Fibroblast of lung (primary cell): ENCODE results near the gene CABP1. TPM values are rescaled to one million over a fixed set of nuclear protein-coding genes. Genes with fewer than 3 reads are reported as not detected.
A peak's percentile ranks its signal among the peaks of the same experiment; 100 is the strongest.

Experiments used
- DNase-seq, 2 donors: peaks; one replicate each; pipeline versions ENCODE4 v3.0.0 to v3.0.0-alpha.2; 2010; ENCODE audit warnings: low read depth in 2 of 2
- H2AFZ ChIP-seq: 2 replicates; pipeline ENCODE4 v1.5.1; 2012; ENCODE audit warnings: low read length, control low read depth, inconsistent platforms
- H3K27ac ChIP-seq: 2 replicates; pipeline ENCODE4 v1.5.1; 2011; ENCODE audit warnings: low read length, control low read depth; ENCODE audit not compliant: insufficient read depth
- H3K27me3 ChIP-seq: 2 replicates; pipeline ENCODE4 v1.5.1; 2011; ENCODE audit warnings: mild to moderate bottlenecking, low read length; ENCODE audit not compliant: control insufficient read depth, insufficient read depth
- H3K36me3 ChIP-seq: 2 replicates; pipeline ENCODE4 v1.5.1; 2011; ENCODE audit warnings: low read length; ENCODE audit not compliant: control insufficient read depth, insufficient read depth
- H3K4me1 ChIP-seq: 2 replicates; pipeline ENCODE4 v1.5.1; 2011; ENCODE audit warnings: low read length; ENCODE audit not compliant: control insufficient read depth, insufficient read depth; ENCODE audit errors: extremely low read depth
- H3K4me2 ChIP-seq: 2 replicates; pipeline ENCODE4 v1.5.1; 2011; ENCODE audit warnings: low read length, control low read depth; ENCODE audit not compliant: insufficient read depth; ENCODE audit errors: extremely low read depth
- H3K4me3 ChIP-seq, 4 experiments: fragments of 200-600 bp in 1 of 4; sonication (generic) in 1 of 4; replicated peaks in 1 of 4; 2 replicates each; pipeline ENCODE4 v1.5.1; 2011 to 2016; ENCODE audit warnings: low read length in 4 of 4, low read depth in 3 of 4, mild to moderate bottlenecking in 3 of 4, control low read depth in 2 of 4, inconsistent platforms in 1 of 4, mixed read lengths in 1 of 4; ENCODE audit not compliant: insufficient read depth in 1 of 4; ENCODE audit errors: control extremely low read depth in 1 of 4
- H3K79me2 ChIP-seq: 2 replicates; pipeline ENCODE4 v1.5.1; 2012; ENCODE audit warnings: mild to moderate bottlenecking, low read length, inconsistent platforms; ENCODE audit not compliant: control insufficient read depth, insufficient read depth
- H3K9ac ChIP-seq: 2 replicates; pipeline ENCODE4 v1.5.1; 2011; ENCODE audit warnings: mild to moderate bottlenecking, low read length, control low read depth; ENCODE audit not compliant: insufficient read depth
- H3K9me3 ChIP-seq: 2 replicates; pipeline ENCODE4 v1.5.1; 2012; ENCODE audit warnings: low read depth, low read length; ENCODE audit not compliant: control insufficient read depth, insufficient read depth
- H4K20me1 ChIP-seq: 2 replicates; pipeline ENCODE4 v1.5.1; 2011; ENCODE audit warnings: low read length; ENCODE audit not compliant: control insufficient read depth, insufficient read depth; ENCODE audit errors: extremely low read depth
- CTCF ChIP-seq, 2 donors: IDR thresholded peaks in 1 of 2; conservative IDR thresholded peaks in 1 of 2; 1 replicate in 1 of 2; 2 replicates in 1 of 2; pipeline ENCODE4 v1.5.1; 2011 to 2012; ENCODE audit warnings: low read length in 2 of 2, control low read depth in 1 of 2, inconsistent platforms in 1 of 2, low read depth in 1 of 2, mild to moderate bottlenecking in 1 of 2
- EZH2 ChIP-seq: IDR thresholded peaks from 2 replicates; pipeline ENCODE4 v1.5.1; 2012; ENCODE audit warnings: low read length, control low read depth, mild to moderate bottlenecking; ENCODE audit errors: missing control alignments
- polyA plus RNA-seq, 2 donors: library from polyadenylated mRNA; depleted of rRNA in 1 of 2; stranded (reverse) in 1 of 2; unstranded in 1 of 2; fragments of >200 nt; gene quantifications; 2 replicates each; pipeline ENCODE4 v1.2.1, GENCODE V29; 2011 to 2012; ENCODE audit warnings: missing spikeins in 1 of 2
- total RNA-seq: library from RNA; depleted of rRNA; stranded (reverse); fragments of >200 nt; gene quantifications from 2 replicates; pipeline ENCODE4 v1.2.1, GENCODE V29; 2014

Gene CABP1
- total and polyA plus RNA-seq, 2 donors (not counting 1 experiment from before 2014, with no cell fraction given), result 0.36 TPM; not detected in 1

DNA sequence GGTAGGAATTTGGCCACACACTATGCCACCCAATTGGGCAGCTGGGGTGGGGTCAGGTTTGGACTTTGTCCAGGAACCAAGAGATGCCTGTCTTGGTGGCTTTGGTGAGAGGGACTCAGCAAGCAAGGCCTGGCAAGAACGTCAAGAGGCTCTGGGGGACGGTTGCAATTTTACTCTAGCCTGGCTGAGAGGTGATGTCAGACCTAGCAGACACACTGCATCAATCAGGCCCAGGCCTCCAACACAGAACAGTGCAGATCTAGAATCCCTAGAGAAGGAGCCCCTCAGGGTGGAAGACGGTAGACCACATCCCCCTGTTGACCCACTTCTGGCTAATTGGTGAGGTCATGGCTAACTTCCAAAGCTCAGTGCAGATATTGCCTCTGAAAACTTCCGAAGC is 68.2 kb downstream of the CABP1 start:
- peaks cover 19% of the 10 kb centered on the region for H3K79me2 ChIP-seq
- DNase-seq, result no peak

GRCh38 chr12:120710031-120710804 is 69.8 kb downstream of the CABP1 start, which contains the start of gene UNC119B:
TSS of gene UNC119B (plus strand) at chr12:120710458. CDS start at chr12:120710475, 17 bp downstream.
- no peaks in the 10 kb centered on the region for H3K9me3 ChIP-seq
- TF ChIP-seq CTCF (conservative IDR thresholded peaks at IDR 0.05 in 1 of 2, IDR thresholded peaks at IDR 0.05 in 1 of 2; ENCODE audit: low read depth in 1 of 2, low read length in 2 of 2), result no peak
- no peak for TF ChIP-seq EZH2

More for the DNA sequence above, 68.2 kb downstream of the CABP1 start:
- no peak overlapping the region for H3K4me3 ChIP-seq
- peaks cover 11% of the 10 kb centered on the region for H3K4me1 ChIP-seq
- TF ChIP-seq CTCF (conservative IDR thresholded peaks at IDR 0.05 in 1 of 2, IDR thresholded peaks at IDR 0.05 in 1 of 2; ENCODE audit: low read depth in 1 of 2, low read length in 2 of 2) (no peak), EZH2 (no peak)
- no peaks in the 10 kb centered on the region for H3K9me3 ChIP-seq
- no peak overlapping the region for H3K9ac ChIP-seq
- H2AFZ ChIP-seq, result no peak overlapping the region
- no peaks in the 10 kb centered on the region for H3K27me3 ChIP-seq
- no peak overlapping the region for H3K27ac ChIP-seq
- no peaks in the 10 kb centered on the region for H4K20me1 ChIP-seq
- H3K4me2 ChIP-seq, result no peak overlapping the region
- H3K36me3 ChIP-seq, result peaks cover 4% of the 10 kb centered on the region

DNA sequence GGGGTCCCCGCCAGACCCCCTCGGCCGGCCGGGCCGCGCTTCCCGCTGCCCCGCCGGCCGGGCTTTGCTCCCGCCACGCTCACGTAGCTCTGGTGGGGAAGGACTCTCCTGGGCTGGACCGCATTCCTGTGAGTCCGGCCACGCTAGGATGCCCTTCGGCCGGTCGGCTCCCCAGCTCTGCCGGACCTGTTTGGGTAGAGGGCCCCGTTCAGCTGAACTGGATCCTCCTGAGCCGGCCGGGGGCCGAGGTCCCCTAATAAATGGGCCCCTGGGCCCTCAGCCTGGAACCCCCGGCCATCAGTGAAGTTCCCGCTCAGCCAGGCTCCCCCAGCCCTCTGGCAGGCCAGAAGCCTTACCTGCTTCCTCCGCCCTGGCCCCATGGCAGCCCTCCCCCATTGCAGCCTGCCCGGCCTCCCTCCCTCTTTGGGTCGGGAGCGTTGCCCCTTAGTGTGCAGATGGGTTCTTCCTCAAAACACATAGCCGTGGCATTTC is 70.4 kb downstream of the CABP1 start:
- H3K79me2 ChIP-seq, result peaks cover 19% of the 10 kb centered on the region
- no peaks in the 10 kb centered on the region for H3K9me3 ChIP-seq
- H3K27ac ChIP-seq, result peak overlapping the region; percentile 76
- no peaks in the 10 kb centered on the region for H3K27me3 ChIP-seq
- DNase-seq, result peak in 1 of 2 donors; percentile 11
- H3K4me3 ChIP-seq, result peak overlapping the region; percentile 70 to 92 (median 80)
- peaks cover 11% of the 10 kb centered on the region for H3K4me1 ChIP-seq
- peak overlapping the region; percentile 95 for H3K4me2 ChIP-seq
- H2AFZ ChIP-seq, result peak overlapping the region; percentile 17
- H4K20me1 ChIP-seq, result no peaks in the 10 kb centered on the region
- peaks cover 4% of the 10 kb centered on the region for H3K36me3 ChIP-seq
- TF ChIP-seq EZH2 (no peak), CTCF (conservative IDR thresholded peaks at IDR 0.05 in 1 of 2, IDR thresholded peaks at IDR 0.05 in 1 of 2; ENCODE audit: low read depth in 1 of 2, low read length in 2 of 2) (no peak)
- peak overlapping the region; percentile 82 for H3K9ac ChIP-seq

More at GRCh38 chr12:120710031-120710804, 69.8 kb downstream of the CABP1 start, which contains the start of gene UNC119B:
- Histone ChIP-seq H3K4me1 (peaks cover 11% of the 10 kb centered on the region), H3K36me3 (peaks cover 4% of the 10 kb centered on the region), H3K4me2 (peak within 1 kb of the TSS; percentile 95), H3K4me3 (peak within 1 kb of the TSS; percentile 70 to 92 (median 80)), H3K79me2 (peaks cover 19% of the 10 kb centered on the region), H3K27ac (peak within 1 kb of the TSS; percentile 76), H3K9ac (peak within 1 kb of the TSS; percentile 82), H4K20me1 (no peaks in the 10 kb centered on the region), H3K27me3 (no peaks in the 10 kb centered on the region), H2AFZ (peak within 1 kb of the TSS; percentile 87)
- peak in 1 of 2 donors; percentile 66 for DNase-seq
